Lung microvascular endothelial cell (primary cell): ENCODE measurements around the gene TMEM9. TPM values are rescaled to one million over a fixed set of nuclear protein-coding genes. Genes with fewer than 3 reads are reported as not detected.
"Not testable (repeated sequence)": the region's sequence is repeated elsewhere in the genome, so short reads cannot be mapped to it uniquely, and the experiment has no call there.

Source experiments
- DNase-seq, 2 donors: peaks; one replicate each; pipeline versions ENCODE4 v3.0.0 to v3.0.0-alpha.2; 2010; ENCODE audit warnings: low read depth in 2 of 2
- total RNA-seq: library from RNA; depleted of rRNA; stranded (reverse); fragments of >200 nt; gene quantifications from 2 replicates; pipeline ENCODE4 v1.2.1, GENCODE V29; 2014

Gene TMEM9
- total RNA-seq, 1 donor from 2014 or later: 60.9 TPM

GRCh38 chr1:201173736-201174135 is 19.5 kb upstream of the TMEM9 start:
- DNase-seq: no peak

- DNase-seq: peak in 1 of 2 donors; percentile 23
Measured at GRCh38 chr1:201172999-201173610, 18.8 kb upstream of the TMEM9 start.

- no peak for DNase-seq
Measured at GRCh38 chr1:201172326-201172725, 18.1 kb upstream of the TMEM9 start.

DNA sequence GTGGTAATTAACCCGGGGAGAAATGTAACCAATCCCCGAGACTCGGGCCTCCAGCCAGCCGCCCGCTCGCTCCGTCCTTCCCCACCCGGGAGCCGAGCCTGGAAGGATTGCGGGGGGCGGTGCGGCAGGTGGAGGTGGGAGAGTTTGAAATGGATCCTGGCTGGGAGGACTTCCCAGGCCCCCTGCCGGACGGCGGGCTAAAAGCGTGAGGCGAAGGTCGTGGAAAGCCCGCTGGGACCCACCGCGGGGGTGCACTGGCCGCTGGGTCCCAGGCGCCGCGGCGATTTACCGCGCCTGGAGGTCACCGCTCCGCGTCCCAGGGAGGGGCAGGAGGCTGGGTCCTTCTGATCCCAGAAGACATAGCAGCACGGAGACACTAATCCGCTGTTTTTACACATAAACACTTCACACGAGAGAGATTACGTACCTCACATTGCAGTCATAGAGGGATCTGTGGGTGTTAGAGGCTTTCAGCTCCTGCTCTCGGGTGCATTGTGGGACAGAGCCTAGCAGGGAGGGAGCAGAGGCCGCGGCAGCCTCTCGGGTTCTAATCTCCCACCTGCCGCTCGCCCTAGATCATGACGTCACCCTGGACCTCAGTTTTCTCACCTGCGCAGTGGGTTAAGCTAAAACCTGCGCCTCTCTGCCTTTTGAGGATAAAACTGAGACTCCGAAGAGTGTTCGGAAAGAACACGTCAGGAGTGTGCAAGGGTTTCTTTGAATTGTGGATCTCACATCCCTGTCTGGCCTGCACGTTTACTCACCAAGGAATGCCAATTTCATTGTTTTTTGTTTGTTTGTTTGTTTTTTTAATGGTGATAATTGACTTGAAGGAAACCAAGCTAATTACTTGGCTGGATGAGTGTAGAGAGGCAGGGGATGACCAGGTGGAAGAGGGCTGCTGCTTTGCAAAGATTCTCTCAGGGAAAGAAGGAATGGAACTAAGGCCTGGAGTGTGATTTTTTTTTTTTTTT is 17.1 kb upstream of the TMEM9 start:
- peak; percentile 21 to 38 for DNase-seq

GRCh38 chr1:201170533-201171062 is 16.3 kb upstream of the TMEM9 start:
- peak; percentile 82 to 86 for DNase-seq

DNA sequence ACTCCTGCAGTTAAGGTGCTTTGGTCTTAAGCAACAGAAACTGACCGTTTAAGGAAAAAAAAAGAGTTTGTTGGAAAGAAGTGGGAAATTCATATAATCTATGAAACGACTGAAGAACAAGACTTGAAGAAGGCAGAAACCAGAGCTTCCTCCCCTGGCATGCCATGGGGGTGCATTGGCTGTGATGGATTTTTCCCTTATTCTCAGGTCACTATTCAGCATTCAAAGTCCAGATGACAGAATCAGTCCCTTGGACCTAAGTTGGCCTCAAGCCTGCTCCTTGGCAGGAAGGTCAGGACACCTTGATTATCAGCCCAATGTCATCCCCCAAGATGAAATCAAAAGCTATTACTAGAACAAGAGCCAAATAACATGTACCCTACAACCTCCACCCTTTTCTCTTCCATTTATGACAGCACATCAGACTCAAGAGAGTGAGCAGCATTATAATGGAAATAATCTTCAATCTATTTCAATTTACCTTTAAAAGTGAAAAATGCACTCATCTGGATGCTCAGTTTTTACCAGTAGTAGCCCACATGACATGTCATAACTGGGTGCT is 15.8 kb upstream of the TMEM9 start:
- DNase-seq: no peak

GRCh38 chr1:201169203-201169602 is 14.9 kb upstream of the TMEM9 start:
- DNase-seq: no peak

DNA sequence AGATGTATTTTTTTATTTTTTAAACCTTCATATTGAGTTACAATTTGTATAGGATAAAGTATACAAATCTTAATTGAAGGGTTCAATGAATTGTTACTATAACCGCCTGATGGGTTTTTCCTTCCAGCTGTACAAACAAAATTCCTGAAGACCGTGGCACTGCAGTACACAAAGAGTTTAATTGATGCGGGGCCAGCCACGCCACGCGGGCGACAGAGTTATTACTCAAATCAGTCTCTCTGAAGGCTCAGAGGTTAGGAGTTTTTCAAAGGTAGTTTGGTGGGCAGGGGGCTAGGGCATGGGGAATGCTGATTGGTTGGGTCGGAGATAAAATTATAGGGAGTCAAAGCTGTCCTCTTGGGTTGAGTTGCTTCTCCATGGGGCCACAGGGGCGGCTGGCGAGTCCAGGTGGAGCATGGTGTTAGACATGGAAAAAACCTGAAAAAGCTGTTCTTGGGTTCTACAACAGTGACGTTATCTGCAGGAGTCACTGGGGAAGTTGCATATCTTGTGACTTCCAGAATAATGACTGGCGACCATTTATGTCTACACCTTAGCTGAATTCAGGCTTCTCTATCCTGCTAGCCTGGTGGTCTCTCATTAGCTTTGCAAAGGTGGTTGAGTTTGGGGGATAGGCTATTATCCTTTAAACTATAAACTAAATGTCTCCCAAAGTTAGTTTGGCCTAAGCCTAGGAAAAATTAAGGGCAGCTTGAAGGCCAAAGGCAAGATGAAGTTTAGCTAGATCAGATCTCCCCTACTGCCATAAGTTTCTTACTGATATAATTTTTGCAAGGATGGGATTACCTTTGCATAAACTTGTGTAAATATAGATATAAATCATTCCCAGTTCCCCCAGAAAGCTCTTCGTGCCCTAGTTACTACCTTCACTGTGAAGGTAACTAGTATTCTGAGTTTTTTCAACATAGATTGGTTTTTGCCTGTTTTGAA is 13.0 kb upstream of the TMEM9 start:
- DNase-seq: no peak

DNA sequence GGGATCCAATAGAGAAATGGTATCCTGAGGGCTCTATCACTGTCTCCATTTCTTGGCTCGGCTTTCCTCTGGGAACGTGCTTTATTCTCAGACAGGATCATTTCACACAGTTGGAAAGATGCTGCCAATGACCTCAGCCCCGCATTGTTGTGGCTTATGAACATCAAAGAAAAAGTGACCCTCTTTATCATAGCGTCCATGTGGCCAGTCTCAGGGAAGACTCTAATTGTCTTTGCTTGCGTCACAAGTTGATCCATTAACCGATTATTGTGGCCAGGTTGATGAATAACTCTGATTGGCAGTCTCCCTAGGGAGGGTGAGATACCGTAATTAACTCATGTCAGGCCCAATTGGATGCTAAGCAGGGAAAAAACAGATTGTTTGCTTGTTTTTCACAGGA is 10.4 kb upstream of the TMEM9 start:
- DNase-seq: no peak

DNA sequence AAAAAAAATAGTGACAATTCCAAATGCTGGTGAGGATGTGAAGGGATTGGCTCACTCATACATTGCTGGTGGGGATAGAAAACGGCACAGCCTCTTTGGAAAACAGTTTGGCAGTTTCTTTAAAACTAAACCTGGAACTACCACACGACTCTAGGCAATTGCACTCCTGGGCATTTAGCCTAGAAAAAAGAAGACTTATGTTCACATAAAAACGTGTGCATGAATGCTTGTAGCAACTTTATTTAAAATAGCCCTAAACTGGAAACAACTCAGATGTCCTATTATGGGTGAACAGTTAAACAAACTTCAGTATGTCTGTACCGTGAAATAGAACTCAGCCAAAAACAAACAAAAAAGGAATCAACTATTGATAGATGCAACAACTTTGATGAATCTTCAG is 9.4 kb upstream of the TMEM9 start:
- DNase-seq: no peak

DNA sequence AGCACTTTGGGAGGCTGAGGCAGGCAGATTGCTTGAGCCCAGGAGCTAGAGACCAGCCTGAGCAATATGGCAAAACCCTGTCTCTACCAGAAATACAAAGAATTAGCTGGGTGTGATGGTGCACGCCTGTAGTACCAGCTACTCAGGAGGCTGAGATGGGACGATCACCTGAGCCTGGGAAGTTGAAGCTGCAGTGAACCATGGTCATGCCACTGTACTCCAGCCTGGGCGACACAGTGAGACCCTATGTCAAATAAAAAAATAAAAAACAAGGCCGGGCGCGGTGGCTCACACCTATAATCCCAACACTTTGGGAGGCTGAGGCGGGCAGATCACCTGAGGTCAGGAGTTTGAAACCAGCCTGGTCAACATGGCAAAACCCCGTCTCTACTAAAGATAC is 8.8 kb upstream of the TMEM9 start:
- DNase-seq: not testable (repeated sequence)

DNA sequence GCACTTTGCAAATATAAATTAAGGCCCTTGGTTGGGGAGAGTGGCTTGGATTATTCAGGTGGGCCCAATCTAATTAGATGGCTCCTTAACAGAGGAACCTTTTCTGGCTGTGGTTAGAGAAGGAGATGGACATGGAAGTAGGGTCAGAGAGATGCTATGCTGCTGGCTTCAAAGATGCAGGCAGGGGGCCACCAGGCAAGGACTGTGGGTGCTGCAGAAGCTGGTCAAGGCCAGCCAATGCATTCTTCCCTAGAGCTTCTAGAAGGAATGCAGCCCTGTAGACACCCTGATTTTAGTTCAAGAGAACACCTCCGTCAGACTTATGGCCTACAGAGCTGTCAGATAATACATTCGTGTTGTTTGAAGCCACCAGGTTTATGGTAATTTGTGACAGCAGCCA is 3.7 kb upstream of the TMEM9 start:
- no peak for DNase-seq

DNA sequence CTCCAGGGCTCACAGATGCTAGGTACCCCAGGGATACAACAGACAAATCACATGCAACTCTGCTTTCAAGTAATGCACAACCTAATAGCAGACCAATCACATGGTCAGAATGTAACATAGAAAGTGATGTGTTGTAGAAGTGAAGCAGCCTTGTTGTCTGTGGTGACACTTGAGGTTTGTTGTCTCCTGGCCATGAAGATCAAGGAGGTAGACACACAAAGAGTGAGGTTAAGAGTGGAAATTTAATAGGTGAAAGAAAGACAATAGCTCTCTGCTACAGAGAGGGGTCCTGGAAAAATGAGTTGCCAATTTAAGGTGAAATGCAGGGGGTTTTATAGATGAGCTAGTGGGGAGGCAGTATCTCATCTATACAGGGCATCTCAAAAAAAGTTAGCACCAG is 2.5 kb upstream of the TMEM9 start:
- no peak for DNase-seq

DNA sequence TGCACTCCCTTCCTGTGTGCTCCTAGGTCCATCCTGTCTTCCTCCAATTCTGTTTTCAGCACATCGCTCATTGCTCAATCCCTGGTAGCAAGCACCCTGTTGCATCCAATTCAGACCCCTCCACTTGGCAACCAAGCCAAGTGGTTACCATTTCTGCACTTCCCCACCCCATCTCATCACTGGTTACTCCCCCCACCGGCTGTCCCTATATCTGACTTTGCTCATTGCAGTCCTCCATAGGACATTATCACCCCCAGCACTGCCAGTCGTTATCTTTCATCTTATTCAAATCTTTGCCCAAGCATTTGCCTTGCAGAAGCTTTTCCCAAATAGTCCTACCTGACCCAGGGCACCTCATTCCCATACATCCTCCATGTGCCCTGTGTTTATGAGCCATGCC is 2.1 kb upstream of the TMEM9 start:
- DNase-seq: no peak

- no peak for DNase-seq
Measured at GRCh38 chr1:201155354-201155753, 1.1 kb upstream of the TMEM9 start.

DNA sequence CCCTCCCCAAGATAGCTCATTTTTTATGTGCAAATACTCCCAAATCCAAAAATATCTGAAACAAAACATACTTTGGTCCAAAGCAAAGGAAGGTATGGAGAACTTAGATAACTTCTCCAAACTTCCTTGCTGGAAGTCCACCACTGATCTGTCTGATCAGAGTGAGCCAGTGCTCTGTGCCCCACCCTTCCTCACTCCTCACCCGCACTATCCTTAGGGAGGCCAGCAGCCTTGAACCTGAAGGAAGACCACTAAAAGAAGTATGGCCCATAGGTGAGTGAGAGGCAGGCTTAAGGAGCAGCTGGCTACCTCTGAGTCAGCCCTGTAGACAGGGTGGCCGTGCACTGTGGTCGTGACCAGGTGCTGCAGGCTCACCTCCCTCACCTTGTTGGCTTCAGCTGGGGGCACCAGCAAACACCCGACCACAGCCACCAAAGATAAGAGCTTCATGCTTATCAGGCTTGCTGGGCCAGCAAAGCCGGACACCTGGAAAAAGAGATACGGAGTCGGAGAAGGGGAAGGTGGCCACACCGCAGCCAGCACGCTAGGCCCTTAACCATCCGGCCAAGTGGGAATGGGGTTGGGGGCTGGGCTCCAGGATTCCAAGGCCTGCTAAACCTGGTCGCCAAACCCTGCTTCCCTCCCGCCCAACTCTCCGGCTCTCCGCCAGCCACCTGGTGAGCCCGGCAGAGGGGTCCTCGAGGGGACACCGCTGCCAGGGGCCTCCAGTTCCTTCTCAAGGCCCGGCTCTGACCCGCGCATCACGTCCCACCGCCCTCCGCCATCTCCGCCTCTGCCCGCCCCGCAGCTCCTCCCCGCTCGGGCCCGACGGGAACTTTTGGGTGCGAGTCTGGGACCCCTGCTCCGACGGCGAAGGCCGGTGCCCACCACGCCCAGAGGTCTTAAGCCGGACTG is 543 bp downstream of the TMEM9 start:
- no peak for DNase-seq

DNA sequence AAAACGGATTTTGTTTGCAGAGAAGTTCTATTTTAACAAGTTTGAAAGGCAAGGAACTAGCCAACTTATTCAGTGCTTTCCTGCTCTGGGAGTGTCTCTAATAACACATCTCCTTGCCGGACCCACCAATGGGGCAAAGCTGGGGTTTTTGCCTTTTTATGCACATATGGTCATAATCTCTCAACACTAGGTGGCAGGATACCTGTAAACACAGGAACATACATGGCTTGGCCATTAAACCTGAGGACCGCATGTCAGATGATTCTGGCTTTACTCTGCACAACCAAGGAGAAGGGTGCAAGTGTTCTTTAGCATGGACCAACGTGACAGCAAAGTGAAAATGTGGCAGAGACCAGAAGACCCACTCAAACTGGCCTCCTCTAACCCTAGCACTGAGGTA is 4.9 kb downstream of the TMEM9 start:
- DNase-seq: peak; percentile 36 to 53

DNA sequence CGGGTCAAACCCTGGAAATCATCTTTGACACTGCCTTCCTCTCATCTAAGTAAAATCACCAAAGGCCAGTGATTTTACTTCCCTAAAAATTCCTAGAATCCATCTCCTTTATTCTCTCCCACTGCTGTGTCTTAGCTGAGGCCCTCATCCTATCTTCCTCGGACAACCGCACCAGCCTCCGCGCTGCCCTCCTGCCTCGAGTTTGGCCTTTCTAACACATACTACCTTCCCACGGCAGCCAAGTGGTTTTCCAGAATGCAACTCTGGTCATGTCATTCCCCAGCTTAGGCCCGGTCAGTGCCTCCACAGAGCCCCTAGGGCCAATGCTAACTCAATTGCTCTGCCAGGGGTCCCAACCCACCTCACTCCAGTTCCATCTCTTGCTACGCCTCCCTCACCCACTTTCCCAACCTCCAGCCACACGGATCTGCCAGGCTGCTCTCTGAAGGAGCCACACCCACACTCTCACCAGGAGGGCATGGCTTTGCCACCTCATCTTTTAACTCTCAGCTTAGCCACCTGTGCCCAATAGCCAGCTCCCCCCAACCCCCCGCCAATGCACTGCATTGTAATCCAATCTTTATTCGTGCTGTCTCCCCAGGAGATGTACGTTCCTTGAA is 6.8 kb downstream of the TMEM9 start:
- no peak for DNase-seq

DNA sequence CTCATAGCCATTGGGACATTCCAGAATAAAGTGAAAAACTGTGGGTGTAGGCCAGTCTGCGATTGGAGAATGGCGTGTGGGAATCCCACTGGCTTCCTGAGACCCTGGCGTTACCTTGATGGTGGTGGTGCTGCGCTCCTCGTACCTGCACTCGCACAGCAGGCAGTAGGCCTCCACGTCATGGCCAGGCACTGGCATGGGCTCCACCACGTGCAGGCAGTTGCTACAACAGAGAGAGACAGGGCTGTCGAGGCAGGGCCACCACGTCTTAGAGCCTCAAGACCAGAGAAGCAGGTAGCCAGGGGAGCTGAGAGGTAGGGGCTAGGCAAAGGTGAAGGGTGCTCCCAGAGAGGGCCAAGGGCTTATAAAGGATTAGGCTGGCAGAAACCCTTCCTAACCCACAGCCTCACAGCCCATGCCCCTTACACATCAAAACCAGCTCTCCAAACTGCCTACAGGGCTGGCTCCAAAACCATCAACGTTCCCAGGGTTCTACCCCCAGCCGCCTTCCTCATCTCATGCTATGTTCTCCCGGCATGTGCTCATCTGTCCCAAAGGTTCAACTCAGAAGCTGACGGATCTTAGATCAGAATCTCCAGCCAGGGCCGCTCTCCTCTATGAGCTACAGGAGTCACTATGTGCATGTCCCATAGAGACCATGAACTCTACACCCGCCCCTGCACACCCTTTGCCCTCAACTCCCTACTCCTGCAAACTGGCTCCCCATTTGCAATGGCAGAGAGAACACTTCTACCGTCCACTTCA is 7.5 kb downstream of the TMEM9 start:
- DNase-seq: no peak
